Central memory CD8-positive, alpha-beta T cell (primary cell): Measurements from ENCODE around the gene ATF6.
A peak's percentile ranks its signal among the peaks of the same experiment; 100 is the strongest.
"Not testable (repeated sequence)": the region's sequence is repeated elsewhere in the genome, so short reads cannot be mapped to it uniquely, and the experiment has no call there.

Source experiments
- ATAC-seq: fragments of 150-1000 bp; cut with Tn5 transposase; replicated peaks from 2 replicates; pipeline ENCODE4 v1.10.0; 2022; ENCODE audit warnings: mild to moderate bottlenecking, moderate FRiP score, moderate number of reproducible peaks; ENCODE audit not compliant: poor library complexity, severe bottlenecking; ENCODE audit errors: extremely low read depth
- DNase-seq, 2 donors: peaks; one replicate each; pipeline ENCODE4 v3.0.0; 2021; ENCODE audit warnings: low spot score in 2 of 2
- H3K27ac Mint-ChIP-seq: one replicate; pipeline ENCODE4 v1.8.0; 2022; ENCODE audit warnings: low read depth, mild to moderate bottlenecking, moderate library complexity, mixed read lengths
- H3K27me3 Mint-ChIP-seq: one replicate; pipeline ENCODE4 v1.8.0; 2022; ENCODE audit warnings: mixed read lengths
- H3K36me3 Mint-ChIP-seq: one replicate; pipeline ENCODE4 v1.8.0; 2022; ENCODE audit warnings: mild to moderate bottlenecking, moderate library complexity, mixed read lengths; ENCODE audit not compliant: insufficient read depth
- H3K4me1 Mint-ChIP-seq: one replicate; pipeline ENCODE4 v1.8.0; 2022; ENCODE audit warnings: mixed read lengths
- H3K4me3 Mint-ChIP-seq: one replicate; pipeline ENCODE4 v1.8.0; 2022; ENCODE audit warnings: mild to moderate bottlenecking, moderate library complexity, mixed read lengths
- H3K9me3 Mint-ChIP-seq: one replicate; pipeline ENCODE4 v1.8.0; 2022; ENCODE audit warnings: mixed read lengths

The ATF6 gene

GRCh38 chr1:161801955-161802354 lies 35.8 kb downstream of the ATF6 start:
- Mint-ChIP-seq H3K4me3 (no peak overlapping the region), H3K4me1 (peaks cover 13% of the 10 kb centered on the region), H3K9me3 (no peaks in the 10 kb centered on the region), H3K27ac (no peak overlapping the region), H3K36me3 (peaks cover 37% of the 10 kb centered on the region), H3K27me3 (no peaks in the 10 kb centered on the region)
- ATAC-seq (no peak), DNase-seq (no peak)

GRCh38 chr1:161803181-161803580 lies 37.1 kb downstream of the ATF6 start:
- DNase-seq (no peak), ATAC-seq (no peak)
- Mint-ChIP-seq H3K4me3 (no peak overlapping the region), H3K27me3 (no peaks in the 10 kb centered on the region), H3K9me3 (no peaks in the 10 kb centered on the region), H3K27ac (no peak overlapping the region), H3K4me1 (peaks cover 17% of the 10 kb centered on the region), H3K36me3 (peaks cover 26% of the 10 kb centered on the region)

- peaks cover 17% of the 10 kb centered on the region for H3K4me1 Mint-ChIP-seq
- peaks cover 8% of the 10 kb centered on the region for H3K9me3 Mint-ChIP-seq
- no peaks in the 10 kb centered on the region for H3K27me3 Mint-ChIP-seq
- H3K27ac Mint-ChIP-seq: peak overlapping the region; percentile 35
- DNase-seq (no peak), ATAC-seq (no peak)
- no peak overlapping the region for H3K4me3 Mint-ChIP-seq
- peaks cover 31% of the 10 kb centered on the region for H3K36me3 Mint-ChIP-seq
These were observed 39.5 kb downstream of the ATF6 start for GRCh38 chr1:161805399-161806197.

- not testable (repeated sequence) for ATAC-seq, H3K4me3 Mint-ChIP-seq, H3K27me3 Mint-ChIP-seq, H3K27ac Mint-ChIP-seq, DNase-seq
- peaks cover 11% of the 10 kb centered on the region for H3K9me3 Mint-ChIP-seq
- peaks cover 27% of the 10 kb centered on the region for H3K36me3 Mint-ChIP-seq
- H3K4me1 Mint-ChIP-seq: peaks cover 17% of the 10 kb centered on the region
These were observed 43.1 kb downstream of the ATF6 start for GRCh38 chr1:161809202-161809601.

- not testable (repeated sequence) for H3K27ac Mint-ChIP-seq, ATAC-seq, H3K27me3 Mint-ChIP-seq, H3K4me3 Mint-ChIP-seq, DNase-seq
- Mint-ChIP-seq H3K9me3 (peaks cover 11% of the 10 kb centered on the region), H3K4me1 (peaks cover 17% of the 10 kb centered on the region), H3K36me3 (peaks cover 29% of the 10 kb centered on the region)
These were observed 43.5 kb downstream of the ATF6 start for GRCh38 chr1:161809656-161810055.

- Mint-ChIP-seq H3K27ac (no peak overlapping the region), H3K4me3 (no peak overlapping the region), H3K27me3 (no peaks in the 10 kb centered on the region), H3K36me3 (peaks cover 30% of the 10 kb centered on the region), H3K4me1 (peaks cover 15% of the 10 kb centered on the region), H3K9me3 (peaks cover 11% of the 10 kb centered on the region)
- no peak for ATAC-seq
- no peak for DNase-seq
These were observed 44.7 kb downstream of the ATF6 start for GRCh38 chr1:161810780-161811179.

- Mint-ChIP-seq H3K36me3 (peaks cover 24% of the 10 kb centered on the region), H3K27ac (no peak overlapping the region), H3K4me3 (no peak overlapping the region), H3K27me3 (no peaks in the 10 kb centered on the region), H3K4me1 (peaks cover 6% of the 10 kb centered on the region), H3K9me3 (no peaks in the 10 kb centered on the region)
- no peak for DNase-seq
- no peak for ATAC-seq
These were observed 50.1 kb downstream of the ATF6 start for GRCh38 chr1:161816201-161816600.

GRCh38 chr1:161817176-161817730 lies 51.1 kb downstream of the ATF6 start:
- Mint-ChIP-seq H3K27me3 (no peaks in the 10 kb centered on the region), H3K27ac (no peak overlapping the region), H3K9me3 (no peaks in the 10 kb centered on the region), H3K36me3 (peaks cover 26% of the 10 kb centered on the region), H3K4me1 (peaks cover 6% of the 10 kb centered on the region), H3K4me3 (no peak overlapping the region)
- no peak for DNase-seq
- ATAC-seq: no peak

GRCh38 chr1:161820914-161821313 lies 54.8 kb downstream of the ATF6 start:
- Mint-ChIP-seq H3K9me3 (no peaks in the 10 kb centered on the region), H3K27me3 (no peaks in the 10 kb centered on the region), H3K36me3 (peaks cover 33% of the 10 kb centered on the region), H3K27ac (no peak overlapping the region), H3K4me3 (no peak overlapping the region), H3K4me1 (peaks cover 6% of the 10 kb centered on the region)
- no peak for ATAC-seq
- DNase-seq: no peak

GRCh38 chr1:161824618-161825017 lies 58.5 kb downstream of the ATF6 start:
- Mint-ChIP-seq H3K36me3 (peaks cover 34% of the 10 kb centered on the region), H3K27me3 (no peaks in the 10 kb centered on the region), H3K4me3 (no peak overlapping the region), H3K9me3 (no peaks in the 10 kb centered on the region), H3K27ac (no peak overlapping the region), H3K4me1 (no peaks in the 10 kb centered on the region)
- DNase-seq (no peak), ATAC-seq (no peak)

- ATAC-seq (no peak), DNase-seq (no peak)
- Mint-ChIP-seq H3K36me3 (peaks cover 28% of the 10 kb centered on the region), H3K27me3 (no peaks in the 10 kb centered on the region), H3K4me3 (no peak overlapping the region), H3K27ac (no peak overlapping the region), H3K9me3 (no peaks in the 10 kb centered on the region), H3K4me1 (no peaks in the 10 kb centered on the region)
These were observed 59.7 kb downstream of the ATF6 start for GRCh38 chr1:161825831-161826230.

GRCh38 chr1:161826478-161826877 lies 60.4 kb downstream of the ATF6 start:
- Mint-ChIP-seq H3K36me3 (peaks cover 26% of the 10 kb centered on the region), H3K4me3 (no peak overlapping the region), H3K9me3 (no peaks in the 10 kb centered on the region), H3K27me3 (no peaks in the 10 kb centered on the region), H3K4me1 (no peaks in the 10 kb centered on the region), H3K27ac (no peak overlapping the region)
- no peak for ATAC-seq
- no peak for DNase-seq

GRCh38 chr1:161827786-161828185 lies 61.7 kb downstream of the ATF6 start:
- H3K27me3 Mint-ChIP-seq: no peaks in the 10 kb centered on the region
- no peaks in the 10 kb centered on the region for H3K4me1 Mint-ChIP-seq
- H3K4me3 Mint-ChIP-seq: no peak overlapping the region
- peaks cover 19% of the 10 kb centered on the region for H3K36me3 Mint-ChIP-seq
- DNase-seq (no peak), ATAC-seq (no peak)
- no peak overlapping the region for H3K27ac Mint-ChIP-seq
- H3K9me3 Mint-ChIP-seq: no peaks in the 10 kb centered on the region
